Adrenal gland (tissue), 5 donors: ENCODE measurements around the gene UBXN6.

Experiments
- CTCF ChIP-seq, 6 experiments: fragments of 450-650 bp in 4 of 6; fragments of 200-600 bp in 2 of 6; sonication (generic) in 1 of 6; IDR thresholded peaks; 1 replicate in 5 of 6; 2 replicates in 1 of 6; pipeline versions ENCODE4 v1.5.1 to v1.8.0; 2016 to 2021; ENCODE audit warnings: antibody characterized with exemption in 6 of 6, mild to moderate bottlenecking in 2 of 6, moderate library complexity in 1 of 6
- POLR2A ChIP-seq, 2 donors: fragments of 450-650 bp; IDR thresholded peaks; one replicate each; pipeline ENCODE4 v1.6.1; 2017; ENCODE audit warnings: antibody characterized with exemption in 2 of 2, mild to moderate bottlenecking in 2 of 2, moderate library complexity in 1 of 2
- donor health status: DM: no; HTN: no; CAD: no.

DNA sequence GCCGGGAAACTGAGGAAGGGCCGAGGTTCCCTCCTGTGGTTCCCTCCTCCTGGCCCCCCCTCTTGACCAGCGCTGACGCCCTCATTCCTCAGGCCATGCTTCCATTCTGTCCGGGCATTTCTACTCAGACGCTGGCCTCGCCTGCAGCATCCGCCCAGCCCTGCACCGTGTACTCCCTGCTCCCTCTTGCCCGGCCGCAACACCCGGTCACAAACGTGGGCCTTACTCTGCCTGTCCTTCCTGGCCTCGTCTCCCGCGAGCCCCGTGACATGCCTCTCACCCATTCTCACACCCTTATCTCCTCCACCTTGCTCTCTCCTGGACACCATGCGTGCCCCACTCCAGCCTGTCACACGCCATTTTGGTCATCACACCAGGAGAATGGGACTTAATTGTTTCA, 25.8 kb upstream of the UBXN6 start:
- TF ChIP-seq CTCF (IDR thresholded peaks at IDR 0.05) (no peak), POLR2A (IDR thresholded peaks at IDR 0.05) (no peak)
